CD4-positive, alpha-beta T cell treated with Interleukin-17A for 4 hours (primary cell): ENCODE results near the gene TGM2.

Experiments
- DNase-seq: peaks from one replicate; pipeline ENCODE4 v3.0.0-alpha.2; 2020; ENCODE audit warnings: mixed read lengths

Gene TGM2

DNA sequence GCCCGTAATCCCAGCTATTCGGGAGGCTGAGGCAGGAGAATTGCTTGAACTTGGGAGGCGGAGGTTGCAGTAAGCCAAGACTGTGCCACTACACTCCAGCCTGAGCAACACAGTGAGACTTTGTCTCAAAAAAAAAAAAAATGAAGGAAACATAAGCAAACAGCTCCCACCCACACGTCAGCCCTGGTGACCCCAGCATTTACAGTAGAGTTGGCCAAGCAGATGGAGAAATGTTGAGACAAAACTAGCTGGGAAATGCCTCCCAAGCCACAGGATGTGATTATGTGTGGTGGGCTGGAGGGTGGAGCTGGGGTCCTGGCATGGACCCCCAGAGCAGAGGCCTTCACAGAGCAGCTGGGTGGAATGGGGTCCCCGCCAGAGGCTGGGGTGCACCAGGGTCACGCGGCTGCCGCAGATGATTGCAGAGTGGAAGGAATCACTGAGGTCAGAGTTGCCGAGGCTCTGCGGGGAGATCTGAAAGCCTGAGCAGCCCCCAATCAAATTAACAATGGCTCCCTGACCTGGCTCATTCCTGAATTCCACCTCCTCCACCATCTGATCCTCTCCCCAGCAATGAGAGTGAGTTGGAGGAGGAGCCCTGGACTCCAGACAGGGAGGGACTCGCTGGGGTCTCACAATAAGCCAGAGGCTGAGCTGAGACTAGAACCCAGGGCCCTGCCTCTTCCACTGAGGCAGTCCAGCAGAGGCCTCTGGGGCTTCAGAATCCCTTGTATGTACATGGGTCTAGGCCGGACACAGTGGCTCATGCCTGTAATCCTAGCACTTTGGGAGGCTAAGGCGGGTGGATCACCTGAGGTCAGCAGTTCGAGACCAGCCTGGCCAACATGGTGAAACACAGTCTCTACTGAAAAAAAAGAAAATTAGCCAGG, 34.7 kb upstream of the TGM2 start:
- no peak for DNase-seq

DNA sequence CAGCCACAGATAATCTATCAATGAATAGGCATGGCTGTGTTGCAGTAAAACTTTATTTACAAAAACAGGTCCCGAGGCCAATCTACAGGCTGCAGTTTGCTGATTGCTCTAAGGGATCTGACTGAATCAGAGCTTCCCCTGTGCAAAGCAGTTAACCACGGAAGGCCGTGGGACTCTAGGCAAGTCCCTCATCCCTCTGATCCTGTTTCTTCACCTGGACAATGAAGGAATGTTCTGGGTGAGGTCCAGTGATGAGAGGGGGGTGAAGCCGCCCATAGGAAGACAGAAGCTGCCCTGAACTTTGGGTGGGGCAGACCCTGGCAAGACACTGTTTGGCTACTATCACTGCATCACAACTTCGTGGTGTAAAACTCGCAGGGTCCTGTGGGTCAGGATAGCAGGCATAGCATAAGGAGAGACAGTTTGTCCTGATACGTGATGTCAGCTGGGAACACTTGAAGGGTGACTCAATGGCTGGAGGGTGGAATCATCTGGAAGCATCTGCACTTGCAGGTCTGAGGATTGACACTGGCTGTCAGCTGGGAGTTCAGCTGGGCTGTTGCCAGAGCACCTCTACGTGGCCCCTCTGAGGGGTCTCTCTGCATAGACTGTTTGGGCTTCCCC, 33.3 kb upstream of the TGM2 start:
- no peak for DNase-seq

DNA sequence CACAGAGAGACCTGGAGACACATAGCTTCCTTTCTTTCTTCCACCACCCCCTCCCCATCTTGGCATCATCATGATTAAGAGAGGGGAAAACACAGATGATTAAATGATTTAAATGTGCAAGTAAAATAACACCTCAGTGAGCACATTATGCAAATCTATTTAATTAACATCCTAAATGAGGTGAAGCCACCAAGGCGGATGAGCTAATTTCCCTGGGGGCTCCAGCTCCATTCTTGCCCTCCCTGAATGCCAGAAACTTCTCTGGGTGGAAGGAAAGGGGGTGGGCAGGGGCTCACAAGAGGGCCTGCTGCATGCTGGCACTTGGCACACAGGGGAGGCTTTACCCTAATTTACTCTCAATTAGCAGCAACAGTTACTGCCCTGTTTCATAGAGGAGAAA, 32.5 kb upstream of the TGM2 start:
- no peak for DNase-seq

DNA sequence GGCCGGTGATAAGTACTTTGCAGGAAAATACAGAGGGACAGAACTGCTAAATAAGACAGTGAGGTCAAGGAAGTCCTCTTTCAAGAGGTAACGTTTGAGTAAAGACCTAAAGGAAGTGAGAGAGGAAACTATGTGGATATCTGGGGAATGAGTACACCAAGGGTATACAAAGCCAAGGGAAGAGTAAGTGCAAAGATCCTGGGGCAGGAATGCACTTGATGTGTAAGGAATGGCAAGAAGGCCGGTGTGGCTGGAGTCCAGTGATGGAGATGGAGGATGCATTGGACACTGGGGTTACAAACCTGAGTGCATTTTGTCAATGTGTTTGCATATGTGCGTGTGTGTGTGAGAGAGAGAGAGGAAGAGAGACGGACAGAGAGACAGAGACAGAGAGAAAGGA, 32.1 kb upstream of the TGM2 start:
- DNase-seq, result no peak

DNA sequence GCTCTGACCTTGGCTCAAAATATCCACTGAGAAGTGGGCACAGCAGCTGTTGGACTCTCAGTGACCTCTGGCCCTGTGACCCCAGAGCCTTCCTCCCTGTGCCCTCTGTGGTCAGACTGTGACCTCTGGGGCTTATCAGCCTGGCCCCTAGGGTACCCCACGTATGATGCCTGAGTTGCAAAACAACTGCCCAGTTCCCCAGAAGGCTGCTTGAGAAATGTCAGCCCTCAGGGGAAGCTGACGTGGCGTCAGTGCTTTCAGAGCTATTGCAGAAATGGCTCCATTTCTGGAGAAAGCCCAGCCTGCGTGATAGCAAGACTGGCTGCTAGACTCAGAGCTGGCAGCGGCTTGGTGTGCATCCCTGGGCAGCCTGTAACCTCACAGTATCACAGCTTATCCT, 31.5 kb upstream of the TGM2 start:
- DNase-seq, result no peak

DNA sequence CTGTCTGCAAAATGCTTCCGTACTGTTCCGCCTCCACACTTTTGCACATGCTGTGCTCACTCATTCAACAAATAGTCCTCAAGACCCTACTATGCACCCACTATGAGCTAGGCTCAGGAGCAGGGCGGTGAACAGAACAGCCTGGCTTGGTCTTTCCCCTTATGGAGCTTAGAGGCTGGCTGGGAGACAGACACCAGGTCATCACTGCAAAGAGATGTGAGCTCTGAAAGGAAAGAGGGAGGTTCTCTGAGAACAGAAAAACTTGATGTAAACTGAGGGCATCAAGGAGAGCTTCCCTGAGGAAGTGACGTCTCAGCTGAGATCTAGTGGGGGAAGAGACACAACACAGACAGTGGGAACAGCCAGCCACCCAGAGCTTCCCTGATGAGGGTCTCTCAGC, 31.0 kb upstream of the TGM2 start:
- DNase-seq, result no peak

DNA sequence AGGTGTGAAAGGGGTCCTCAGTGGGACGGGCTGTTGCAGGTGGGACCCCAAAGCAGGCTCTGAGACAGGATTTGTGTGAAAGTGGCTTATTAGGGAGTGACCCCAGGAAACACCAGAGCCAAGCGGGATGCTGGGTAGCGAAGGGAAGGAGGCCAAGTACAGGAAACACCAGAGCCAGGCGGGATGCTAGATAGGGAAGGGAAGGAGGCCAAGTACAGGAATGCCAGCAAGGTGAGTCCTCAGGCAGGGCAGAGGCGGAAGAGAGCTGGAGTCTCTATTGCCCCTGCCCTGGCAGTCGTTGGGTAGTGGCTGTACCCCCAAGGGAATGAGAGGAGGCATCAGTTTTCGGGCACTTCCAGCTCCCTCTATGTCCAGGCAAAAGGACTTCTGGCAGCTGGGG, 30.5 kb upstream of the TGM2 start:
- DNase-seq, result no peak

DNA sequence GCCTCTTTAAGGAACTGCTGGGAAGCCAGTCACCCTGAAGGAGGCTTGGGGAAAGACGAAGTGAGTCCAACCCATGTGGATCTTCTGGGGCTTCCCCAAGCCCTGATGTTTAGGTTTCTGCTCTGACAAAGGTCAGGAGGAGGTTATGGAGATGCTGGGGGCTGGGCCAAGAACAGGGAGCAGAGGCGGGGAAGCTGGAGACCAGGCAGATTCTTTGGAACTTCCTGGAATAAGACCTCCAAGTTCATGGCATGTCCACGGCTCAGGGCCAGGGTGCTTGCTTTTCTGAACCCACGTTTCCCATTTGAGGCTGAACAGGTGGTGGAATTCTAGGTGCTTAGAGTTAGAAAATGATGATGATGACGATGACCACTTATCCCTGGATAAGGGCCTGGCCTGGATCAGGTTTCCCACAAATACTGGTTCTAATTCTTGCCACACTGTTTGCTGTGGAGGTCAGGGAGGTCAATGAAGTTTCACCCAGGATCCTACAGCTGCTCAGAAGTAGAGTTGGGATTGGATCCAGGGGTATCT, 30.0 kb upstream of the TGM2 start:
- DNase-seq, result no peak

DNA sequence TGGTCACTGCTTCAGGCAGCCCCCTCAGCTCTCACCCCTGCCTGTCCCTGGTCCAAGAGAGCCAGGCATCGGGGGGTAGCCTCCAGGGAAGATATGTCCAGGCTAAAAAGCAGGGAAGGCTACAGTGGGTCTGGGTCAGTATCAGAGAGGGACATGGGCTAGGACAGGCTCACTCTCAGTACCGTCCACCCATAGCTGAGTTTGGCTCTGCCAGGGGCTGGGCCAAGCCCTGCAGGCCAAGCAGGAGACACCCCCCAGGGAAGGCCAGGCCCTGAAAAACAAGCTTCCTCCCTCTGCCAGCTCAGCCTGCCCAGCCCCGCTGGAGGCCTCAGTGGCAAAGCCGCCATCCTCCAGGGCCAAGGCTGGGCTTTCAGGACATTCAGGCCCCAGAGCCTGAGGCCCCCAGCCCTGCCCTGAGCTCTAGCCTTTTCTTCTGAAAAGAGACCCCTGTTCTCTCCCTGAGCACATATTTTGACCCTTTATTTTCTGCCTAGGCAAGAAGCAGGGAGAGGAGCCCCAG, 28.6 kb upstream of the TGM2 start:
- DNase-seq, result no peak

DNA sequence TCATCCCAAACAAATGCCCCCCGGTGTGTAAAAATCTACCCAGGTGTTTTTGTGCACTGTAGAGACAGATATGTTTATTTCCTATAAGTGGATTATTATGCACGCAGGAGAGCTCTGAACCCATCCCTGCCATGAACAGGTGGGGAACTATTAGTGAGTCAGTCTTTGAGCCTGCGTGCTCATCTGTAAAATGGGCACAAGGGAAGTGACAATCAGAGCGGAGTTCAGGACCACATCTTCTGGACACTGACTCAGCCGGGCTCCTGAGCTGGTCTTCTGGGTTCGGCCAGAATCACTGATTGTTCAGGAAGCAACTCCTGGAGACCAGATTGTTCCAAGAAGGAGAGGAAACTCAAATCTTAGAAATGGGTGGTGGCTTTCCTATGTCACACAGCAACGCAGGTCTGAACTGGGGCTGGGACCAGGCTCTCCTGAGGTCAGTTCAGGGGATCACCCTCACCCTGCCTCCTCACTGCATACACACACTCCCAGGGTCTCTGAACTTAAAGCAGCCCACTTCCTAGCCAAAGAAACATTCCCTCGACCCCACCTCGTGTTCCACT, 27.3 kb upstream of the TGM2 start:
- no peak for DNase-seq

DNA sequence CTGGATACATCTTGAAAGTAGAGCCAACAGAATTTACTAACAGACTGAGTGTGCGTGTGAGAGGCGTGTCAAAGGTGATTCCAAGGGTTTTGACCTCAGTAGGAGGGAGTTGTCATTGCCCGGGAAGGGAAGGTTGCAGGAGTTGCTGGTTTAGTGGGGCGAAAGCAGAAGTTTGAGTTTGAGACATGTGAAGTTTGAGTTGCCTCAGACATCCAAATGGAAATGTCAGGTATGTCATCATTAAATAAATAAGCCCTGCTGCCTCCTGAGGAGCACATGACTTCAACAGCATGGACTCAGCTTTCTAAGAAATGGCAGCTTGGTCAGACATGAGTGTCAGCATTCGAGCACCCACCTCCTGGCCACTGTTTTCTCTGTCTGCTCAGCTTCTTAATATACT, 26.6 kb upstream of the TGM2 start:
- DNase-seq, result no peak

DNA sequence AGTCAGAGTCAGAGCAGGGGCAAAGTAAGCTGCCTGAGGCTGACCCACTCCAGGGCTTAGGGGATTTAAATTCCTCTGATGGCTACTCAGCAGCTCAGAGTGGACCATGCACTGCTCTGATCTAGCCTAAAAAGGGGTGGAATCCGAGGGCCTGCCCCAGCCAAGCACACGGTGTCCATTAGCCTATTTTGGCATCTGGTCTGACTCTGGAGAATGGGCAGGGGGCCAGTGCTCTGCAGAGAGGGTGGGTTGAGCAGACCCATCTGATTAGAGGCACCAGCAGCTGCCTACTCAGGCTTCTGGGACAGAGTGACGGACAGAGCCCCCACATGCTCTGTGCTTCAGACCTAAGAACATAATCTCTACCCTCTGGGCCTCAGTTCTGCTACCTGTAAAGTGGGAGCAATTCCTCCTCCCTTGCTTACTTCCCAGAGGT, 25.9 kb upstream of the TGM2 start:
- DNase-seq, result no peak

DNA sequence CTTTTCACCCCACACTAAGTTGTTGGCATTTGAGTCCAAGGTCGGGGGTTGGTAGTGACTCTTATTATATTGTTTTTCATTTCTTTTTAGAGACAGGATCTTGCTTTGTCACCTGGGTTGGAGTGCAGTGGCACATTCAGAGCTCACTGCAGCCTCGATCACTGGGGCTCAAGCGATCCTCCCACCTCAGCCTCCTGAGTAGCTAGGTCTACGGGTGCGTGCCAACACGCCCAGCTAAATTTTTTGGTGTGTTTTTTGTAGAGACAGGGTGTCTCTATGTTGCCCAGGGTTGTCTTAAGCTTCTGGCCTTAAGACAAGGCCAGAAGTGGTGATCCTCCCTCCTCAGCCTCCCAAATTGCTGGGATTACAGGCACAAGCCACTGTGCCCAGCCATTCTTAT, 25.1 kb upstream of the TGM2 start:
- DNase-seq, result no peak

DNA sequence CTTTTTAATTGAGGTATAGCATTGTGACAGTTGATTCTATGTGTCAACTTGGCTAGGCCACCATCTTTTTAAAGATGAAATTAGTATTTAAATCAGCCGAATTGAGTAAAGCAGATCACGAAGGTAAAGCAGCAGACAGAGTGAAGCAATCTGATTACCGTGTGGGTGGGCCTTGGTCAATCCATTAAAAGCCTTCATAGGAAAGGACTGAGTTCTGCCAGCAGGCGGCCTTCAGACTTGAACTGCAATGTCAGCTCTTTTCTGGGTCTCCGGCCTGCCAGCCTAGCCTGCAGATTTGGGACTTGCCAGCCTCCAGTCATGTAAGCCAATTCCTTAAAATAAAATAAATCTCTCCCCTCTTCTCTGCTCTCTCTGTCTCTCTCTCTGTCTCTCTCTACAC, 22.4 kb upstream of the TGM2 start:
- DNase-seq, result no peak

DNA sequence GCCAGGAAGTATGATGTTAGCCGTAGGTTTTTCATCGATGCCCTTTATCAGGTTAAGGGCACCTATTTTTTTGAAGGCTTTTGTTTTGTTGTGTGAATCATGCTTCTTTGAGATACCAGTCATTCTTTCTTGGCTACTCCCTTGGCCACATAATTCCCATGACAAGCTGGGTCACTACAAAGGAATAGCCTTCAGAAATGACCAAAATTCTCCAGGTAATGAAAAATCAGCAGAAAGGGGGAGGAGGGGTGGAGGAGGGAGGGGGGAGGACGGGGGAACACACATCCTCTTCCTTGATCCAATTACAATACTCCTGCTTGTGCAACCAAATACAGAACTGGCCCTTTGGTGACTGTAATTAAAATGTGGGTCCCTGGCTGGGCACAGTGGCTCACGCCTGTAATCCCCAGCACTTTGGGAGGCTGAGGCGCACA, 21.7 kb upstream of the TGM2 start:
- no peak for DNase-seq

DNA sequence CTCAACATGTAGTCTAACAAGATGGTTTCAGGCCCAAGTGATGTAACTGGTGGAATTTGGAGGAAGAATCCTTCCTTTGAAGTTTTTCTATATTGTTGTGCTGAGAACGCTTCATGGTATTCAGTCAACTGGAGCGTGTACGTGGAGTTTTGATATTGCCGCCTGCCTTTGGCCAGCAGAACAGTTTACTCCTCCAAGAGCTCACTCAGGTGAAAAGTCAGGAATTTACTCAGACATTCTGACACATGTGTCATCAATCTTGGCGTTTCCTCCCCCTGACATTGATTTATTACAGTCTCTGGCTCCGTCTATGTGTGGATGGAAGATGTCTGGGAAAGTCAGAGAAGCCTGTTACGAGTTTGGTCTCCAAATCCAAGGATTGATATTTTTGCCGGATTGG, 19.0 kb upstream of the TGM2 start:
- no peak for DNase-seq

DNA sequence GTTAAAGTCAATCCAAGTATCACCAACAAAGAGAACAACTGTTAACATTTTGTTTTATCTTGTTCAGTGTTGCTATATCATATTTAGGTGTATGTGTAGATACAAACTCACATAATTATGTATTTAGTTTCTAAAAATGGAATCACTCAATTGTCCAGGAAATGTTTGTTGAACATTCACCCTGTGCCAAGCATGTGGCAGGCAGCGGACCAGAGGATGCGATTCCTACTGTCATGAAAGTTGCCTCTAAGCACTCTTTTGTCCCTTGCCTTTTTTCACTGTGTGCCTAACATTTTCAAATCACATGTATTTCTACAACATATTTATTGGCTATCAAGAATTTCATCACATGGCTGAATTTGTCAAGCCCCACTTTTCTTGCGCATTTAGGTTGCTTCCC, 16.9 kb upstream of the TGM2 start:
- no peak for DNase-seq

DNA sequence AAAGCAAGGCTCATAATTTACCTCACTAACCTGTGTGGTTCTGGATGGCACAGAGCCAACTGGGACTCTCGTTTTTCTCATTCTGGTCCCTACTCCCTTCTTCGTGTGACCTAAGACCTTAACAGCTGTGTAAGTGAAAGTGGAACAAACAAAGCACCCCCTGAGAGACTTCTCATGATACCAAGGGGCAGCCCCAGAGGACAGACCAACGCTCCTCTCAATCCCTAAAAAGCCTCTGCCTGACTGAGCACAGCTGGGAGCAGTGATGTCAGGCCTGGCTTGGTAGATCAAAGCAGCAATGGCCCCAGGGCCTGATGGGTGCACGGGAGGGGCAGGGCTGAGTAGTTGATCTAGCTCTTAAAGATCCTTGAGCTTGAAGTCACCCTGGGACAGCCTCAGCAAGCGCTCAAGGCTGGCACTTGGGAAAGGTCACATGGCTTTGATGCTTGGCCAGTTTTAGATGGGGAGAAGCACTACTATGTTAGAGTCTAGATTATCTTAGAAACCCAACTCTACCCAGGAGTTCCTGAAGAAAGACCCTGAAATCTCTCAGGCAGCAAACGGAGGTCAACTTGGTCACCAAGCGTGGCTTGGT, 16.2 kb upstream of the TGM2 start:
- no peak for DNase-seq

DNA sequence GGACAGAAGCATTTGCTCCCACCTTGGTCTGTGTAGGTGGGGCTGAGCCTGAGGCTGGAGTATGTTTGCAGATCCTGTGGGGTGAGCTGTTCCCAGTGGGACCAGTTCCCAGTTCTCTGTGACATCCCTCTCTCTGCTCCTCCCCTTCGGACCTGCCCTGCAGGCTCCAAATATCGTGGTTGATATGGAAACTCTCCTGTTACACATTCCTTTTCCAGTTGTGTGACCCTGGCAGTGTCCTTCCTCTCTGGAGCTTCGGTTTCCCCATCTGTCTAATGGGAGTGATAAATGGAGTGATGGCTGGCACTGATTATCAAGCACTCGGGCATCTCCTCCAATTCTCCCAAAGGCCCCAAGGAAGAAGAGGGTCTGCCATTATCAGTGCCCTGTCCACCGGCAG, 15.7 kb upstream of the TGM2 start:
- no peak for DNase-seq

DNA sequence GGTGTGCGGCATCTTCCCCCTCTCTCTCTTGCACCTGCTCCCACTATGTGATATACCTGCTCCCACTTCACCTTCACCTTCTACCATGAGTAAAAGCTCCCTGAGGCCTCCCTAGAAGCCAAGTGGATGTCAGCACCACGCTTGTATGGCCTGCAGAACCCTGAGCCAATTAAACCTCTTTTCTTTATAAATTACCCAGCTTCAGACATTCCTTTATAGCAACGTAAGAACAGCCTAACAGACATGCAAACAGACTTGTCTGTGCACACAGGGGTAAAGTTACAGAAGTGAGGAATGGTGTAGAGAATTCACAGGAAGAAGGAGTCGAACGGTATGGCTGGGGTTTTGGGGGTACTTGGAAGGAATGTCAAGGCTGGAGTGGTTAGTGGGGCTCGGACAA, 14.8 kb upstream of the TGM2 start:
- no peak for DNase-seq

DNA sequence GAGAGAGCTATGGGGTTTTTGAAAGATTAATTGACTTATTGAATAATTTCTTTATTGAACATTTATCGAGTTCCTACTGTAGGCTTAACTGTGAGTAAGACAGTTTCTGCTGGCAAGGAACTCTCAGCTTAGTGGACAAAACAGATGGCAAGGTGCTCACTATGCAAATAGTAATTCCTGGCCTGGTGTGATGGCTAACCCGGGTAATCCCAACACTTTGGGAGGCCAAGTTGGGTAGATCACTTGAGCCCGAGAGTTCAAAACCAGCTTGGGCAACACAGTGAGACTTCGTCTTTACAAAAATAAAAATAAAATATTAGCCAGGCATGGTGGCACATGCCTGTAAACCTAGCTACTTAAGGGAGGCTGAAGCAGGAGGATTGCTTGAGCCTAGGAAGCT, 13.5 kb upstream of the TGM2 start:
- DNase-seq, result no peak

DNA sequence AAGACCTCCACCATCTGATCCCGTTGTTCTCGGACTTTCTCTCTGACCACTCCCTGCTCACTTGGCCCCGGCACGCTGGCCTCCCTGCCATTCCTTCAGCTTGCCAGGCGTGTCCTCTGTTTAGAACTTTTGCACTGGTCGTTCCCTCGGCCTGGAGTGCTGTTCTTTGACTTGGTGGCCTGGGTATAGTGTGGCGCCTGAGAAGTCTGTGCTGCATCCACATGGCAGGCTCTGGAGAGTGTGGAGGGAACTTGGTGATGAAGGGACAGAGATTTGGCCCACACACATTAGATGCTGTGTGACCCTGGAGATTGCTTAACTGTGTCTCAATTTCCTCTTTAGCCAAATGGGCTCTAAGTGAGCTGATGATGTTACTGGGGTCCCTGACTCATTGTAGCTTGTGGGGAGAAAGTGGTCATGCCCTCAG, 13.0 kb upstream of the TGM2 start:
- DNase-seq, result no peak

DNA sequence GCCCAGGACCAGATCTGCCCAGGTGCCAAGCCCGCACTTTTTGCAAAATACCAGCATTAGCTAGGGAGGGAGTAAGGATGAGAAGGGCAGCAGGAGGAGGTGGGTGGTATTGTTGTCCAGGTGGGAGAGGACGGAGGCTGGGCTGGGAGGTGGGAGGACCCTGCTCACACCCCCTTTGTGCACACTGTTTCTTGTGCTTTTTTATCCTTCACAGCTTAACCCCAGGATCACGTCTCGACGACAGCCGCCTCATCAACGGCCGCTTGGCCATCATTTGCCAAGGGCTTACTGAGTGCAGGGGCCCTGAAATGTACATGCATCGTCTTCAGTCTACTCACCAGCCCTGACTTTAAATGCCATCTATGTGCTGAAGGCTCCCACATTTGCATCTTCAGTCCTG, 12.1 kb upstream of the TGM2 start:
- DNase-seq, result no peak
